ENCODE measurements around the gene TRH. TPM values are rescaled to one million over a fixed set of nuclear protein-coding genes. Genes with fewer than 3 reads are reported as not detected.

Gene TRH
- total and polyA plus RNA-seq, 2 of the 8 experiments (the other 6 are each of a cell fraction or from before 2014, with no cell fraction given): not detected

DNA sequence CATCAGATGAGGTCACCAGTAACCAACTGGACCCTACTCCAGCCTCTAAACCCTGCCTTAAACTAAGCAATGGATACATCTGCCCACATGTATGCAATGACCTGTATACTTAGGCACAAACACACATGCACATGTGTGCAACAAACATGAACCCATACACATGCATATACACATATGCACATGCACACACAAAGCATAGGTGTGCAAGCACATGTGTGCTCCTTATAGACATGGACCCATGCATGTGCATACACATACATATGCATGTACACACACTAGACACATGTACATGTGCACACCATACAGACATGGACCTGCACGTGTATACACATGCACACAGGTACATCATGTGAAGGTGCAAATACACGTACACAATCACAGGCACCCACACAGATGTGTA lies 8.6 kb upstream of the TRH start (continued):
- no peak for TF ChIP-seq BRCA1 (IDR thresholded peaks at IDR 0.05; ENCODE audit: low read depth, low read length)
- no peak for TF ChIP-seq YY1 (IDR thresholded peaks at IDR 0.05; ENCODE audit: low read depth, low read length)
- TF ChIP-seq, protein P1, sequence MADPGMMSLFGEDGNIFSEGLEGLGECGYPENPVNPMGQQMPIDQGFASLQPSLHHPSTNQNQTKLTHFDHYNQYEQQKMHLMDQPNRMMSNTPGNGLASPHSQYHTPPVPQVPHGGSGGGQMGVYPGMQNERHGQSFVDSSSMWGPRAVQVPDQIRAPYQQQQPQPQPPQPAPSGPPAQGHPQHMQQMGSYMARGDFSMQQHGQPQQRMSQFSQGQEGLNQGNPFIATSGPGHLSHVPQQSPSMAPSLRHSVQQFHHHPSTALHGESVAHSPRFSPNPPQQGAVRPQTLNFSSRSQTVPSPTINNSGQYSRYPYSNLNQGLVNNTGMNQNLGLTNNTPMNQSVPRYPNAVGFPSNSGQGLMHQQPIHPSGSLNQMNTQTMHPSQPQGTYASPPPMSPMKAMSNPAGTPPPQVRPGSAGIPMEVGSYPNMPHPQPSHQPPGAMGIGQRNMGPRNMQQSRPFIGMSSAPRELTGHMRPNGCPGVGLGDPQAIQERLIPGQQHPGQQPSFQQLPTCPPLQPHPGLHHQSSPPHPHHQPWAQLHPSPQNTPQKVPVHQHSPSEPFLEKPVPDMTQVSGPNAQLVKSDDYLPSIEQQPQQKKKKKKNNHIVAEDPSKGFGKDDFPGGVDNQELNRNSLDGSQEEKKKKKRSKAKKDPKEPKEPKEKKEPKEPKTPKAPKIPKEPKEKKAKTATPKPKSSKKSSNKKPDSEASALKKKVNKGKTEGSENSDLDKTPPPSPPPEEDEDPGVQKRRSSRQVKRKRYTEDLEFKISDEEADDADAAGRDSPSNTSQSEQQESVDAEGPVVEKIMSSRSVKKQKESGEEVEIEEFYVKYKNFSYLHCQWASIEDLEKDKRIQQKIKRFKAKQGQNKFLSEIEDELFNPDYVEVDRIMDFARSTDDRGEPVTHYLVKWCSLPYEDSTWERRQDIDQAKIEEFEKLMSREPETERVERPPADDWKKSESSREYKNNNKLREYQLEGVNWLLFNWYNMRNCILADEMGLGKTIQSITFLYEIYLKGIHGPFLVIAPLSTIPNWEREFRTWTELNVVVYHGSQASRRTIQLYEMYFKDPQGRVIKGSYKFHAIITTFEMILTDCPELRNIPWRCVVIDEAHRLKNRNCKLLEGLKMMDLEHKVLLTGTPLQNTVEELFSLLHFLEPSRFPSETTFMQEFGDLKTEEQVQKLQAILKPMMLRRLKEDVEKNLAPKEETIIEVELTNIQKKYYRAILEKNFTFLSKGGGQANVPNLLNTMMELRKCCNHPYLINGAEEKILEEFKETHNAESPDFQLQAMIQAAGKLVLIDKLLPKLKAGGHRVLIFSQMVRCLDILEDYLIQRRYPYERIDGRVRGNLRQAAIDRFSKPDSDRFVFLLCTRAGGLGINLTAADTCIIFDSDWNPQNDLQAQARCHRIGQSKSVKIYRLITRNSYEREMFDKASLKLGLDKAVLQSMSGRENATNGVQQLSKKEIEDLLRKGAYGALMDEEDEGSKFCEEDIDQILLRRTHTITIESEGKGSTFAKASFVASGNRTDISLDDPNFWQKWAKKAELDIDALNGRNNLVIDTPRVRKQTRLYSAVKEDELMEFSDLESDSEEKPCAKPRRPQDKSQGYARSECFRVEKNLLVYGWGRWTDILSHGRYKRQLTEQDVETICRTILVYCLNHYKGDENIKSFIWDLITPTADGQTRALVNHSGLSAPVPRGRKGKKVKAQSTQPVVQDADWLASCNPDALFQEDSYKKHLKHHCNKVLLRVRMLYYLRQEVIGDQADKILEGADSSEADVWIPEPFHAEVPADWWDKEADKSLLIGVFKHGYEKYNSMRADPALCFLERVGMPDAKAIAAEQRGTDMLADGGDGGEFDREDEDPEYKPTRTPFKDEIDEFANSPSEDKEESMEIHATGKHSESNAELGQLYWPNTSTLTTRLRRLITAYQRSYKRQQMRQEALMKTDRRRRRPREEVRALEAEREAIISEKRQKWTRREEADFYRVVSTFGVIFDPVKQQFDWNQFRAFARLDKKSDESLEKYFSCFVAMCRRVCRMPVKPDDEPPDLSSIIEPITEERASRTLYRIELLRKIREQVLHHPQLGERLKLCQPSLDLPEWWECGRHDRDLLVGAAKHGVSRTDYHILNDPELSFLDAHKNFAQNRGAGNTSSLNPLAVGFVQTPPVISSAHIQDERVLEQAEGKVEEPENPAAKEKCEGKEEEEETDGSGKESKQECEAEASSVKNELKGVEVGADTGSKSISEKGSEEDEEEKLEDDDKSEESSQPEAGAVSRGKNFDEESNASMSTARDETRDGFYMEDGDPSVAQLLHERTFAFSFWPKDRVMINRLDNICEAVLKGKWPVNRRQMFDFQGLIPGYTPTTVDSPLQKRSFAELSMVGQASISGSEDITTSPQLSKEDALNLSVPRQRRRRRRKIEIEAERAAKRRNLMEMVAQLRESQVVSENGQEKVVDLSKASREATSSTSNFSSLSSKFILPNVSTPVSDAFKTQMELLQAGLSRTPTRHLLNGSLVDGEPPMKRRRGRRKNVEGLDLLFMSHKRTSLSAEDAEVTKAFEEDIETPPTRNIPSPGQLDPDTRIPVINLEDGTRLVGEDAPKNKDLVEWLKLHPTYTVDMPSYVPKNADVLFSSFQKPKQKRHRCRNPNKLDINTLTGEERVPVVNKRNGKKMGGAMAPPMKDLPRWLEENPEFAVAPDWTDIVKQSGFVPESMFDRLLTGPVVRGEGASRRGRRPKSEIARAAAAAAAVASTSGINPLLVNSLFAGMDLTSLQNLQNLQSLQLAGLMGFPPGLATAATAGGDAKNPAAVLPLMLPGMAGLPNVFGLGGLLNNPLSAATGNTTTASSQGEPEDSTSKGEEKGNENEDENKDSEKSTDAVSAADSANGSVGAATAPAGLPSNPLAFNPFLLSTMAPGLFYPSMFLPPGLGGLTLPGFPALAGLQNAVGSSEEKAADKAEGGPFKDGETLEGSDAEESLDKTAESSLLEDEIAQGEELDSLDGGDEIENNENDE (IDR thresholded peaks at IDR 0.05; ENCODE audit: insufficient replicate concordance, low read length): no peak
- no peak for TF ChIP-seq GTF2F1 (IDR thresholded peaks at IDR 0.05; ENCODE audit: borderline replicate concordance, low read depth, low read length)

Measured in H1 (cell line).